HG03378 (cell line): ENCODE results near the gene HOXC4.

Source experiments
- ATAC-seq: cut with Tn5 transposase; IDR thresholded peaks from one replicate; pipeline ENCODE4 v1.9.1; 2021; ENCODE audit warnings: mild to moderate bottlenecking, moderate library complexity; ENCODE audit not compliant: unreplicated experiment

The HOXC4 gene

GRCh38 chr12:54053751-54054741, at the start of gene HOXC4:
HOXC4 (plus strand) TSS chr12:54053835; CDS start chr12:54053923, 88 bp downstream.
- ATAC-seq, result peak; percentile 26

- ATAC-seq, result no peak
Observed at GRCh38 chr12:54004063-54004840, 49.4 kb upstream of the HOXC4 start.

GRCh38 chr12:54004841-54005530, 48.6 kb upstream of the HOXC4 start:
- no peak for ATAC-seq

- no peak for ATAC-seq
Observed at GRCh38 chr12:54005531-54005852, 48.1 kb upstream of the HOXC4 start.

- ATAC-seq, result peak; percentile 49
Observed at GRCh38 chr12:54005853-54006558, 47.6 kb upstream of the HOXC4 start.

GRCh38 chr12:54006559-54007220, 46.9 kb upstream of the HOXC4 start:
- no peak for ATAC-seq

GRCh38 chr12:54007538-54008259, 45.9 kb upstream of the HOXC4 start:
- ATAC-seq, result no peak

- ATAC-seq, result no peak
Observed at GRCh38 chr12:54008260-54008552, 45.4 kb upstream of the HOXC4 start.

- no peak for ATAC-seq
Observed at GRCh38 chr12:54009171-54010052, 44.2 kb upstream of the HOXC4 start.

GRCh38 chr12:54010053-54010971, 43.3 kb upstream of the HOXC4 start:
- no peak for ATAC-seq

GRCh38 chr12:54010972-54011664, 42.5 kb upstream of the HOXC4 start:
- no peak for ATAC-seq

GRCh38 chr12:54011665-54012532, 41.7 kb upstream of the HOXC4 start:
- no peak for ATAC-seq

- ATAC-seq, result no peak
Observed at GRCh38 chr12:54012631-54013409, 40.8 kb upstream of the HOXC4 start.

- no peak for ATAC-seq
Observed at GRCh38 chr12:54014377-54015017, 39.1 kb upstream of the HOXC4 start.
